CD4-positive, CD25-positive, alpha-beta regulatory T cell (primary cell): ENCODE measurements around the gene SH3BP2. TPM values are rescaled to one million over a fixed set of nuclear protein-coding genes. Genes with fewer than 3 reads are reported as not detected.

Source experiments
- ATAC-seq, 2 donors: fragments of 150-1000 bp; cut with Tn5 transposase; one replicate each; pipeline ENCODE4 v1.10.0; 2021; ENCODE audit warnings: low read depth in 2 of 2, moderate number of reproducible peaks in 2 of 2, moderate library complexity in 1 of 2
- DNase-seq, 3 donors: peaks; one replicate each; pipeline versions ENCODE4 v3.0.0 to v3.0.0-alpha.2; 2012 to 2022; ENCODE audit warnings: mixed read lengths in 1 of 3
- H3K27ac ChIP-seq: one replicate; pipeline ENCODE4 v1.7.0; 2013; ENCODE audit warnings: mild to moderate bottlenecking, low read length; ENCODE audit not compliant: insufficient read depth, poor library complexity, severe bottlenecking
- H3K27me3 ChIP-seq: one replicate; pipeline ENCODE4 v1.7.0; 2013; ENCODE audit warnings: low read length; ENCODE audit not compliant: control insufficient read depth, insufficient read depth
- H3K36me3 ChIP-seq: one replicate; pipeline ENCODE4 v1.7.0; 2013; ENCODE audit warnings: mild to moderate bottlenecking, low read length, moderate library complexity; ENCODE audit not compliant: control insufficient read depth, insufficient read depth
- H3K4me1 ChIP-seq: 2 replicates; pipeline ENCODE4 v1.7.0; 2013; ENCODE audit warnings: mild to moderate bottlenecking, low read length; ENCODE audit not compliant: insufficient read depth, control insufficient read depth, poor library complexity, severe bottlenecking
- H3K4me3 ChIP-seq: one replicate; pipeline ENCODE4 v1.7.0; 2013; ENCODE audit warnings: low read depth, mild to moderate bottlenecking, low read length, moderate library complexity
- H3K9me3 ChIP-seq, 2 experiments: 1 replicate in 1 of 2; 2 replicates in 1 of 2; pipeline ENCODE4 v1.7.0; 2013; ENCODE audit warnings: low read length in 2 of 2, mild to moderate bottlenecking in 1 of 2, moderate library complexity in 1 of 2; ENCODE audit not compliant: control insufficient read depth in 2 of 2
- H3K27ac Mint-ChIP-seq, 3 donors: one replicate each; pipeline ENCODE4 v1.8.0; 2020 to 2022; ENCODE audit warnings: mild to moderate bottlenecking in 3 of 3, mixed read lengths in 3 of 3, moderate library complexity in 2 of 3
- H3K27me3 Mint-ChIP-seq: one replicate; pipeline ENCODE4 v1.8.0; 2022; ENCODE audit warnings: mild to moderate bottlenecking, mixed read lengths
- H3K36me3 Mint-ChIP-seq: one replicate; pipeline ENCODE4 v1.8.0; 2020; ENCODE audit warnings: mixed read lengths
- H3K4me1 Mint-ChIP-seq, 4 donors: one replicate each; pipeline ENCODE4 v1.8.0; 2020 to 2022; ENCODE audit warnings: mixed read lengths in 4 of 4, mild to moderate bottlenecking in 1 of 4
- H3K4me3 Mint-ChIP-seq, 4 donors: one replicate each; pipeline ENCODE4 v1.8.0; 2020 to 2022; ENCODE audit warnings: mild to moderate bottlenecking in 4 of 4, mixed read lengths in 4 of 4, moderate library complexity in 3 of 4
- H3K9me3 Mint-ChIP-seq, 7 donors: one replicate each; pipeline ENCODE4 v1.8.0; 2020 to 2022; ENCODE audit warnings: mixed read lengths in 7 of 7, mild to moderate bottlenecking in 3 of 7, moderate library complexity in 2 of 7
- polyA plus RNA-seq, 4 donors: library from polyadenylated mRNA; unstranded; fragments of 300-500 nt; fragmentation: Illumina TruSeq; gene quantifications; one replicate each; pipeline ENCODE4 v1.2.3, GENCODE V29; 2021
- total RNA-seq: library from RNA; stranded (reverse); gene quantifications from one replicate; pipeline ENCODE4 v1.2.3, GENCODE V29; 2022

Gene SH3BP2
- total and polyA plus RNA-seq, 5 donors from 2014 or later: 7.6 to 61.7 (median 8.5) TPM

GRCh38 chr4:2878346-2878745, 85.5 kb downstream of the SH3BP2 start:
- H3K36me3 ChIP-seq: peaks cover 57% of the 10 kb centered on the region
- H3K4me1 ChIP-seq: peaks cover 10% of the 10 kb centered on the region
- no peaks in the 10 kb centered on the region for H3K9me3 ChIP-seq
- peaks cover 36% of the 10 kb centered on the region for H3K36me3 Mint-ChIP-seq
- no peaks in the 10 kb centered on the region for H3K27me3 ChIP-seq
- no peak overlapping the region for H3K4me3 ChIP-seq
- H3K9me3 Mint-ChIP-seq: no peaks in the 10 kb centered on the region
- H3K4me1 Mint-ChIP-seq: peaks cover 18 to 46% (median 31%) of the 10 kb centered on the region in 4 donors
- no peak for DNase-seq
- H3K4me3 Mint-ChIP-seq: no peak overlapping the region
- no peaks in the 10 kb centered on the region for H3K27me3 Mint-ChIP-seq
- no peak overlapping the region for H3K27ac ChIP-seq
- ATAC-seq: no peak
- H3K27ac Mint-ChIP-seq: peak overlapping the region; percentile 15 to 81 (median 55)

GRCh38 chr4:2879026-2879425, 86.1 kb downstream of the SH3BP2 start:
- Histone ChIP-seq H3K27ac (no peak overlapping the region), H3K27me3 (no peaks in the 10 kb centered on the region), H3K4me3 (no peak overlapping the region), H3K36me3 (peaks cover 64% of the 10 kb centered on the region), H3K9me3 (no peaks in the 10 kb centered on the region), H3K4me1 (peaks cover 7% of the 10 kb centered on the region)
- H3K9me3 Mint-ChIP-seq: no peaks in the 10 kb centered on the region
- ATAC-seq: no peak
- peaks cover 18 to 43% (median 29%) of the 10 kb centered on the region in 4 donors for H3K4me1 Mint-ChIP-seq
- no peak for DNase-seq
- H3K27ac Mint-ChIP-seq: peak overlapping the region; percentile 2 to 81 (median 55)
- H3K27me3 Mint-ChIP-seq: no peaks in the 10 kb centered on the region
- no peak overlapping the region for H3K4me3 Mint-ChIP-seq
- peaks cover 36% of the 10 kb centered on the region for H3K36me3 Mint-ChIP-seq

DNA sequence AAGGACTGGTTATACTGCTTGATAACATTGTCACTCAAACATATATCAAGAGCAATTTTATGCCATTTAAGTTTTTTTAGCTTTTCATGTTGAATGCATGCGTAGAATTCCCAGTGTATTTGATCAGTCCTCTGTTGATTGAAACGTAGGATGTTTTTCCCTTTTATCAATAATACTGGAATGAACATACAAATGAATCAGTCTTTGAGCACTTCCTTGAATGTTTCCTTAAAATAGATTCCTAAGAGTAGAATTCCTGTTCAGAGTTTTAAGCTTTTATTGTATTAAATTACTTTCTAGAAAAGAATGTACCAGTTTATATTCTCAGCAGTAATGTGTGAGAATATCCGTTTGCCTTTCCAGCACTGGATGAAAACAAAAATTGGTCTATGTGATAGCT, 88.5 kb downstream of the SH3BP2 start:
- no peak for ATAC-seq
- peak overlapping the region in 1 of 3 donors; percentile 90 for H3K27ac Mint-ChIP-seq
- H3K27ac ChIP-seq: no peak overlapping the region
- no peaks in the 10 kb centered on the region for H3K27me3 ChIP-seq
- no peak for DNase-seq
- no peaks in the 10 kb centered on the region for H3K27me3 Mint-ChIP-seq
- H3K9me3 Mint-ChIP-seq: no peaks in the 10 kb centered on the region
- peaks cover 10 to 29% (median 25%) of the 10 kb centered on the region in 4 donors for H3K4me1 Mint-ChIP-seq
- H3K36me3 ChIP-seq: peaks cover 80% of the 10 kb centered on the region
- no peak overlapping the region for H3K4me3 ChIP-seq
- peaks cover 43% of the 10 kb centered on the region for H3K36me3 Mint-ChIP-seq
- peaks cover 4% of the 10 kb centered on the region for H3K4me1 ChIP-seq
- no peak overlapping the region for H3K4me3 Mint-ChIP-seq
- H3K9me3 ChIP-seq: no peaks in the 10 kb centered on the region

GRCh38 chr4:2882341-2882740, 89.5 kb downstream of the SH3BP2 start:
- Mint-ChIP-seq H3K9me3 (no peaks in the 10 kb centered on the region), H3K4me3 (no peak overlapping the region), H3K4me1 (peaks cover 10 to 29% (median 21%) of the 10 kb centered on the region in 4 donors), H3K27me3 (no peaks in the 10 kb centered on the region), H3K36me3 (peaks cover 47% of the 10 kb centered on the region), H3K27ac (peak overlapping the region in 1 of 3 donors; percentile 33)
- no peaks in the 10 kb centered on the region for H3K27me3 ChIP-seq
- no peak overlapping the region for H3K27ac ChIP-seq
- DNase-seq (no peak), ATAC-seq (no peak)
- no peaks in the 10 kb centered on the region for H3K9me3 ChIP-seq
- H3K4me1 ChIP-seq: peaks cover 4% of the 10 kb centered on the region
- H3K36me3 ChIP-seq: peaks cover 83% of the 10 kb centered on the region
- no peak overlapping the region for H3K4me3 ChIP-seq

DNA sequence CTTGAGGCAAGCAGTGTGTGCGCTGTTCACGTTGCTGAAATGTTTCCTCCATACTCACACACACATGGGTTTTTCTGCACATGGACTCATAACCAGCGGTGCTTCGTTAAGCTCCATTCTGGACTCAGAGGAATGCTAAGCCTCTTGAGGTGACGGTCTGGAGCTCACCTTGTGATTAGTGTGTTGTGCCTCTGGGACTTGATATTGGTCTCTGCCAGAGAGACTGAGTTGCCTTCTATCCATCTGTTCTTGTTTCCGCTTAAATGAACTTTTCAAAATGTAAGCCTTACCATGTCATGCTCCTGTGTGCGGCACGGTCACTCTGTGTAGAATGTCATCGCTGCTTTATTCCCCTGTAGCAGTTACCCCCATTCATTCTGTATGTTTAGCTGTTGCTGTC, 93.3 kb downstream of the SH3BP2 start:
- H3K4me3 Mint-ChIP-seq: no peak overlapping the region
- H3K27ac ChIP-seq: no peak overlapping the region
- peaks cover 4 to 15% (median 7%) of the 10 kb centered on the region in 4 donors for H3K4me1 Mint-ChIP-seq
- ATAC-seq (no peak), DNase-seq (no peak)
- H3K4me1 ChIP-seq: no peaks in the 10 kb centered on the region
- H3K27me3 ChIP-seq: no peaks in the 10 kb centered on the region
- no peak overlapping the region for H3K4me3 ChIP-seq
- peaks cover 31% of the 10 kb centered on the region for H3K36me3 Mint-ChIP-seq
- no peaks in the 10 kb centered on the region for H3K27me3 Mint-ChIP-seq
- H3K27ac Mint-ChIP-seq: peak overlapping the region in 1 of 3 donors; percentile 46
- no peaks in the 10 kb centered on the region for H3K9me3 ChIP-seq
- no peaks in the 10 kb centered on the region for H3K9me3 Mint-ChIP-seq
- H3K36me3 ChIP-seq: peaks cover 68% of the 10 kb centered on the region

- no peak for DNase-seq
- H3K9me3 ChIP-seq: no peaks in the 10 kb centered on the region
- Mint-ChIP-seq H3K4me3 (no peak overlapping the region), H3K4me1 (peaks cover 4 to 15% (median 7%) of the 10 kb centered on the region in 4 donors), H3K27me3 (no peaks in the 10 kb centered on the region), H3K27ac (peak overlapping the region in 1 of 3 donors; percentile 20), H3K9me3 (no peaks in the 10 kb centered on the region), H3K36me3 (peaks cover 33% of the 10 kb centered on the region)
- H3K4me1 ChIP-seq: no peaks in the 10 kb centered on the region
- no peak for ATAC-seq
- no peak overlapping the region for H3K27ac ChIP-seq
- no peak overlapping the region for H3K4me3 ChIP-seq
- H3K27me3 ChIP-seq: no peaks in the 10 kb centered on the region
- H3K36me3 ChIP-seq: peaks cover 67% of the 10 kb centered on the region
These were observed 93.7 kb downstream of the SH3BP2 start for GRCh38 chr4:2886622-2887021.

DNA sequence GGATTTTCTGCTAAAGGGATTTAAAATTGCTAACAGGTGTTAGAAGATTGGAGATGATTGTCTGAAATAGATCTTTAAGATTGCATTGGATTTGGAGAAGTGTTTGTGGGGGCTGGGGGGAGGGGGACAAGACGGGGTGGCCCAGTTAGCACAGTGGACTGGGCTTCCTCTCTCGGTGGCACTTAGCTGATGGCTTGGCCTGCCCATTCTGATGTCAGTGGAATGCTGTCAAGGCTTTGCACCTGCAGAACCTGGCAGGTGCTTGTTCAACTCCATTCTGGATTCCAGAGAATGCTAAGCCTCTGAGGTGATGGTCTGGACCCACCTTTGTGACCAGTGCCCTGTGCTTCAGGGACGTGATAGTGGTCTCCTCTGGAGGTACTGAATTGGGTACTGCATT, 94.5 kb downstream of the SH3BP2 start:
- Mint-ChIP-seq H3K27ac (no peak overlapping the region), H3K4me3 (no peak overlapping the region), H3K27me3 (no peaks in the 10 kb centered on the region), H3K36me3 (peaks cover 38% of the 10 kb centered on the region), H3K4me1 (peaks cover 0 to 16% (median 6%) of the 10 kb centered on the region in 4 donors), H3K9me3 (no peaks in the 10 kb centered on the region)
- H3K27ac ChIP-seq: no peak overlapping the region
- H3K27me3 ChIP-seq: no peaks in the 10 kb centered on the region
- ATAC-seq: no peak
- H3K4me1 ChIP-seq: no peaks in the 10 kb centered on the region
- peaks cover 60% of the 10 kb centered on the region for H3K36me3 ChIP-seq
- H3K9me3 ChIP-seq: no peaks in the 10 kb centered on the region
- no peak overlapping the region for H3K4me3 ChIP-seq
- no peak for DNase-seq

DNA sequence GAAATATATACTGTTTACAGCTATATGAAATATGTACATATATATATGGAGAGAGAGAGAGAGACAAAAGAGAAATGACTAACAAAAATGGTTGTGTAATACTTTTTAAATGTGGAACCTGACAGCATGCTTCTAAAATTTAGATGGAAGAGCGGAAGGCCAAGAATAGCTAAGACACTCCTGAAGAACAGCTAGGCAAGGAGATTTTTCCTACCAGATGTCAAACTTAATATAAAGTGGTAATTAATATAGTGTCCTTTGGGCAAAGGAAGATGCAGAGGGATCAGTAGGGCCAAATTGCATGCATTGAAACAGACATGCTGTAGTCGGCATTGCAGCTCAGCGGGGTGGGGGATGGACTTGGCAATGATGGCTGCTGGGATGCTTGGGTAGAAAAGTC, 96.0 kb downstream of the SH3BP2 start:
- no peaks in the 10 kb centered on the region for H3K9me3 Mint-ChIP-seq
- ATAC-seq (no peak), DNase-seq (no peak)
- no peaks in the 10 kb centered on the region for H3K4me1 ChIP-seq
- no peaks in the 10 kb centered on the region for H3K9me3 ChIP-seq
- H3K27me3 ChIP-seq: no peaks in the 10 kb centered on the region
- H3K27ac Mint-ChIP-seq: peak overlapping the region in 2 of 3 donors; percentile 80 to 94
- H3K36me3 ChIP-seq: peaks cover 50% of the 10 kb centered on the region
- peaks cover 0 to 14% (median 6%) of the 10 kb centered on the region in 4 donors for H3K4me1 Mint-ChIP-seq
- H3K4me3 ChIP-seq: no peak overlapping the region
- no peak overlapping the region for H3K4me3 Mint-ChIP-seq
- no peak overlapping the region for H3K27ac ChIP-seq
- peaks cover 39% of the 10 kb centered on the region for H3K36me3 Mint-ChIP-seq
- H3K27me3 Mint-ChIP-seq: no peaks in the 10 kb centered on the region
